GM12878 (cell line): Measurements from ENCODE around the gene THBS3. TPM values are rescaled to one million over a fixed set of nuclear protein-coding genes. Genes with fewer than 3 reads are reported as not detected.

Experiments
- BACH1 ChIP-seq: fragments of 450-650 bp; IDR thresholded peaks from 2 replicates; pipeline ENCODE4 v1.6.1; 2017; ENCODE audit warnings: mild to moderate bottlenecking, borderline replicate concordance
- EGR1 ChIP-seq, 2 experiments: IDR thresholded peaks; 1 replicate in 1 of 2; 2 replicates in 1 of 2; pipeline ENCODE4 v1.6.1; 2011 to 2012; ENCODE audit warnings: low read depth in 2 of 2, low read length in 2 of 2, borderline replicate concordance in 1 of 2, mild to moderate bottlenecking in 1 of 2, moderate library complexity in 1 of 2
- HDAC6 ChIP-seq: fragments of 200-600 bp; sonication (generic); IDR thresholded peaks from one replicate; pipeline ENCODE4 v1.8.0; 2017; ENCODE audit warnings: antibody characterized with exemption; ENCODE audit not compliant: unreplicated experiment
- IKZF1 ChIP-seq: fragments of 450-650 bp; conservative IDR thresholded peaks from 2 replicates; pipeline ENCODE4 v1.6.1; 2017; ENCODE audit warnings: antibody characterized with exemption, mild to moderate bottlenecking
- IKZF2 ChIP-seq, 2 experiments: fragments of 450-650 bp; IDR thresholded peaks; 2 replicates each; pipeline ENCODE4 v1.6.1; 2017; ENCODE audit warnings: mild to moderate bottlenecking in 2 of 2, moderate library complexity in 2 of 2
- IRF4 ChIP-seq: IDR thresholded peaks from 2 replicates; pipeline ENCODE4 v1.6.1; 2011; ENCODE audit warnings: low read depth, low read length
- MTA2 ChIP-seq: fragments of 450-650 bp; IDR thresholded peaks from 2 replicates; pipeline ENCODE4 v1.6.1; 2016; ENCODE audit warnings: low read depth, mild to moderate bottlenecking, moderate library complexity
- MTA3 ChIP-seq: IDR thresholded peaks from 2 replicates; pipeline ENCODE4 v1.6.1; 2012; ENCODE audit warnings: low read length, inconsistent platforms, borderline replicate concordance
- NFYA ChIP-seq: IDR thresholded peaks from 2 replicates; pipeline ENCODE4 v1.6.1; 2011; ENCODE audit warnings: low read depth, mild to moderate bottlenecking, low read length, improper control_type of control experiment, borderline replicate concordance
- NR2C1 ChIP-seq: fragments of 450-650 bp; IDR thresholded peaks from 2 replicates; pipeline ENCODE4 v1.6.1; 2017; ENCODE audit warnings: antibody characterized with exemption, mild to moderate bottlenecking, moderate library complexity
- PKNOX1 ChIP-seq: fragments of 450-650 bp; IDR thresholded peaks from 2 replicates; pipeline ENCODE4 v1.6.1; 2016; ENCODE audit warnings: mild to moderate bottlenecking
- POU2F2 ChIP-seq: IDR thresholded peaks from 3 replicates; pipeline ENCODE4 v1.6.1; 2011; ENCODE audit warnings: low read depth, mild to moderate bottlenecking, low read length, borderline replicate concordance
- PRDM15 ChIP-seq: fragments of 450-650 bp; formaldehyde crosslinking; IDR thresholded peaks from 2 replicates; pipeline ENCODE4 v1.4.0; 2020; ENCODE audit warnings: mild to moderate bottlenecking, moderate library complexity
- SMARCA5 ChIP-seq: fragments of 450-650 bp; IDR thresholded peaks from 2 replicates; pipeline ENCODE4 v1.6.1; 2017; ENCODE audit warnings: mild to moderate bottlenecking
- SUZ12 ChIP-seq: fragments of 200-600 bp; sonication (generic); IDR thresholded peaks from one replicate; pipeline ENCODE4 v1.6.1; 2018; ENCODE audit warnings: antibody characterized with exemption, mild to moderate bottlenecking; ENCODE audit not compliant: unreplicated experiment
- ZNF207 ChIP-seq: fragments of 450-650 bp; IDR thresholded peaks from 2 replicates; pipeline ENCODE4 v1.6.1; 2014; ENCODE audit warnings: antibody characterized with exemption, mild to moderate bottlenecking, borderline replicate concordance
- ZNF24 ChIP-seq: fragments of 450-650 bp; IDR thresholded peaks from 2 replicates; pipeline ENCODE4 v1.6.1; 2017; ENCODE audit warnings: antibody characterized with exemption, mild to moderate bottlenecking
- ZNF592 ChIP-seq: fragments of 450-650 bp; IDR thresholded peaks from 2 replicates; pipeline ENCODE4 v1.6.1; 2017; ENCODE audit warnings: mild to moderate bottlenecking, moderate library complexity
- ZSCAN29 ChIP-seq: fragments of 450-650 bp; IDR thresholded peaks from 2 replicates; pipeline ENCODE4 v1.6.1; 2017; ENCODE audit warnings: mild to moderate bottlenecking, moderate library complexity
- polyA plus RNA-seq, 11 experiments: library from polyadenylated mRNA; depleted of rRNA in 4 of 11; unstranded in 6 of 11; stranded (reverse) in 5 of 11; fragments of >200 nt; fragmentation: Nextera tagmentation in 4 of 11; fragmentation: Illumina TruSeq in 1 of 11; extraction: Ambion mirVana in 4 of 11; extraction: Trizol in 1 of 11; gene quantifications; 1 replicate in 1 of 11; 2 replicates in 10 of 11; pipeline versions ENCODE4 v1.2.1 to v1.2.3, GENCODE V29; 2011 to 2016; ENCODE audit warnings: inconsistent platforms in 2 of 11, missing spikeins in 2 of 11, low read depth in 1 of 11
- total RNA-seq, 4 experiments: library from RNA; depleted of rRNA in 3 of 4; stranded (reverse); fragments of >200 nt in 3 of 4; fragmentation: Illumina TruSeq in 1 of 4; extraction: Trizol in 1 of 4; gene quantifications; 2 replicates each; pipeline versions ENCODE4 v1.2.1 to v1.2.3, GENCODE V29; 2013 to 2021

Gene THBS3
- total and polyA plus RNA-seq, 10 of the 15 experiments (the other 5 are each of a cell fraction or from before 2014, with no cell fraction given), result 0.66 to 3.6 (median 2.0) TPM

DNA sequence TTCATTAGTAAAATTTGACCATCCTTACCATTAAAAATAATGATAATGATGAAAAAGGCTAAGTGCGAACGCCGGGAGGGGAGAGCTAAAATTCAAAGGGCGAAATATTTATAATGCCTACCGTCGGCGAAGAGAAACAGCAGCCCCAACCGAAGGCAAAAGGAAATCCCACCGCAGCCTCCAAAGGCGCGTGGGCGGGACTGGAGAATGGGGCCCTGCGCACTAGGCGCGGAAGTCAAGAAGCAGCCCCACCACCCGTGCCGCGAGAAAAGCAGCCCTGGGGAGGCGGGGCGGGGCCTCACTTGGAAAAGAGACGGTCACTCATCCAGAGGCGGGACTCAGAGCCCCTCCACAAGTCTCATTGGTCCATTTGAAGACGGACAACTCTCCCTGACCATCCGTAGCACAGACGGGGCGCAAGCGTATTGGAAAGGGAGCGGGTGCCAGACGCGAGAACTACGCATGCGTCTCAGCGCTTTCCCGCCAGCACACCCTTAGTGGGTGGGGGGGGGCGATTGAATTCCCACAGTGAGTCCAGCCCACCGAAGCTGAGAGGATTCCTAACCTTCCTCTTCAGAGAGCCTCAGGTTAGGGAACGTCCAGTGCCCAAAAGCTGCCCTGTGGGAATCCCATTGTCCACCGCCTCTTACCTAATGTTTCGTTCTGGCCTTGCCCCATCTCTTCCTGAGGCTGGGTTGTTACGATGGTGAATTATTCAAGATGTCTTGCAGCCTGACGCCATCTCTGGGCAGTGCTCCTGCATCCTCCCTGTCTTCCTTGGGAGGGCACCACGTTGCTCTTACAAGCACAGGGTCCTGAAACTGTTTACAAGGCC, 19.8 kb upstream of the THBS3 start (continued):
- TF ChIP-seq ZNF592 (no peak), MTA3 (no peak), BACH1 (no peak; the same call in 1 of the 2 replicates), SMARCA5 (no peak), SUZ12 (no peak), HDAC6 (no peak), POU2F2 (peak; percentile 75; the same call in 1 of the 3 replicates), ZNF207 (no peak; the same call in 1 of the 2 replicates), EGR1 (IDR thresholded peaks at IDR 0.05; ENCODE audit: borderline replicate concordance in 1 of 2, low read depth in 2 of 2, low read length in 2 of 2) (peak; percentile 31 to 98), IKZF2 (IDR thresholded peaks at IDR 0.05) (peak in 1 of 2 experiments; percentile 49; a peak in 3 of 4 replicates), PRDM15 (CRISPR knock-in tag) (no peak), NR2C1 (no peak), PKNOX1 (peak; percentile 98), IRF4 (no peak), IKZF1 (peak; percentile 83), ZNF24 (peak; percentile 84), MTA2 (no peak), ZSCAN29 (no peak), NFYA (peak; percentile 60)
